K562 (cell line): ENCODE measurements around the gene CPLX3.

Experiments used
- CBX2 ChIP-seq: fragments of 200-600 bp; sonication (generic); IDR thresholded peaks from one replicate; pipeline ENCODE4 v1.6.1; 2012; ENCODE audit warnings: mild to moderate bottlenecking, low read length, inconsistent platforms; ENCODE audit not compliant: insufficient read depth, poor library complexity, severe bottlenecking
- FOXP1 ChIP-seq: sonication (generic); formaldehyde crosslinking; IDR thresholded peaks from 2 replicates; pipeline ENCODE4 v1.8.0; 2022; ENCODE audit warnings: mild to moderate bottlenecking, missing genetic modification reagents
- MECOM ChIP-seq: fragments of 250-450 bp; sonication (Bioruptor Pico); IDR thresholded peaks from 2 replicates; pipeline ENCODE4 v1.8.0; 2022; ENCODE audit warnings: inconsistent platforms
- POLR2AphosphoS5 ChIP-seq: IDR thresholded peaks from 2 replicates; pipeline ENCODE4 v1.6.1; 2011; ENCODE audit warnings: mild to moderate bottlenecking, low read depth, low read length, moderate library complexity; ENCODE audit not compliant: control insufficient read depth, insufficient read depth
- SIN3A ChIP-seq, 2 experiments: fragments of 150-350 bp in 1 of 2; IDR thresholded peaks; 2 replicates each; pipeline ENCODE4 v1.6.1; 2011 to 2016; ENCODE audit warnings: borderline replicate concordance in 2 of 2, low read depth in 2 of 2, low read length in 2 of 2, mild to moderate bottlenecking in 2 of 2, moderate library complexity in 2 of 2; ENCODE audit not compliant: control insufficient read depth in 1 of 2
- XRCC5 ChIP-seq: fragments of 200-400 bp; formaldehyde crosslinking; IDR thresholded peaks from 2 replicates; pipeline ENCODE4 v1.6.1; 2017; ENCODE audit warnings: low read depth, mild to moderate bottlenecking, low read length
- TF ChIP-seq, protein P1 (sequence below): sonication (generic); formaldehyde crosslinking; IDR thresholded peaks from 2 replicates; pipeline ENCODE4 v1.8.1; 2023; ENCODE audit warnings: mild to moderate bottlenecking, missing genetic modification reagents

DNA sequence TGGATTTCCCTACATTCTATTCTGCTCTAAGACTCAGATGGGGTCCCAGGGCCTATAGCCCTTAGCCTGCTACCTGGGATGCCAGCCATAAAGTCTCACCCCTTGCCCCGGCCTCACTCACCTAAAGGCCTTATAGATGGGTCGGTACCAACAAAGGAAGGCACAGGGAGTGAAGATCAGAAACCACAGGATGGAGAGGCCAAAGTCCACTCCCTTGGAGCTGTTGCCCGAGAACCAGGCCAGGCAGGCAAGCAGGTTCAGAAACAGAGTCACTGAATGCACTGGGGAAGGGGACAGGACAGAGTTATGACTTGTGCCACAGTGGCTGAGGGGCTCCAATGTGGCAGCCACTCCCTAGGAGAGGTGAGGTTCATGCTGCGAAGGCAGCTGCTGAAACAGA is 24.0 kb downstream of the CPLX3 start:
- no peak for TF ChIP-seq FOXP1 (CRISPR knock-in tag)
- TF ChIP-seq POLR2AphosphoS5, result no peak
- TF ChIP-seq SIN3A (IDR thresholded peaks at IDR 0.05; ENCODE audit: borderline replicate concordance in 2 of 2, control insufficient read depth in 1 of 2, low read depth in 2 of 2, low read length in 2 of 2), result no peak
- TF ChIP-seq CBX2, result no peak
- TF ChIP-seq, protein P1, sequence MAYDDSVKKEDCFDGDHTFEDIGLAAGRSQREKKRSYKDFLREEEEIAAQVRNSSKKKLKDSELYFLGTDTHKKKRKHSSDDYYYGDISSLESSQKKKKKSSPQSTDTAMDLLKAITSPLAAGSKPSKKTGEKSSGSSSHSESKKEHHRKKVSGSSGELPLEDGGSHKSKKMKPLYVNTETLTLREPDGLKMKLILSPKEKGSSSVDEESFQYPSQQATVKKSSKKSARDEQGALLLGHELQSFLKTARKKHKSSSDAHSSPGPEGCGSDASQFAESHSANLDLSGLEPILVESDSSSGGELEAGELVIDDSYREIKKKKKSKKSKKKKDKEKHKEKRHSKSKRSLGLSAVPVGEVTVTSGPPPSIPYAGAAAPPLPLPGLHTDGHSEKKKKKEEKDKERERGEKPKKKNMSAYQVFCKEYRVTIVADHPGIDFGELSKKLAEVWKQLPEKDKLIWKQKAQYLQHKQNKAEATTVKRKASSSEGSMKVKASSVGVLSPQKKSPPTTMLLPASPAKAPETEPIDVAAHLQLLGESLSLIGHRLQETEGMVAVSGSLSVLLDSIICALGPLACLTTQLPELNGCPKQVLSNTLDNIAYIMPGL (CRISPR knock-in tag), result no peak
- no peak for TF ChIP-seq MECOM (CRISPR knock-in tag)
- no peak for TF ChIP-seq XRCC5
